ENCODE results near the gene DDX19B. TPM values are rescaled to one million over a fixed set of nuclear protein-coding genes. Genes with fewer than 3 reads are reported as not detected.
A peak's percentile ranks its signal among the peaks of the same experiment; 100 is the strongest.

DDX19B gene
- total and polyA plus RNA-seq, 9 of the 15 experiments (the other 6 are each of a cell fraction or from before 2014, with no cell fraction given) = 7.0 to 32.9 (median 19.3) TPM

GRCh38 chr16:70289229-70290094, 9.5 kb upstream of the DDX19B start, which contains the start of gene AARS1 (continued):
- no peak for TF ChIP-seq HINFP (tag; conservative IDR thresholded peaks at IDR 0.05; ENCODE audit: low read depth)
- peak; percentile 92 for TF ChIP-seq GTF2F1 (IDR thresholded peaks at IDR 0.05; ENCODE audit: low read depth, low read length)
- TF ChIP-seq NEUROD1 (IDR thresholded peaks at IDR 0.05; ENCODE audit: borderline replicate concordance, low read depth, low read length, partially characterized antibody) = peak; percentile 96
- no peak for TF ChIP-seq GMEB1 (CRISPR knock-in tag; IDR thresholded peaks at IDR 0.05)
- TF ChIP-seq E4F1 (CRISPR knock-in tag; IDR thresholded peaks at IDR 0.05; ENCODE audit: borderline replicate concordance) = no peak
- peak in 1 of 2 experiments; percentile 91; a peak in 2 of 4 replicates for TF ChIP-seq HDAC1 (IDR thresholded peaks at IDR 0.05)
- TF ChIP-seq ZNF143 (CRISPR knock-in tag; IDR thresholded peaks at IDR 0.05) = no peak; the same call in 1 of the 2 replicates
- TF ChIP-seq MTF1 (CRISPR knock-in tag; IDR thresholded peaks at IDR 0.05; ENCODE audit: borderline replicate concordance) = no peak
- TF ChIP-seq E2F5 (CRISPR knock-in tag; IDR thresholded peaks at IDR 0.05) = no peak
- no peak for TF ChIP-seq PPARD (CRISPR knock-in tag; IDR thresholded peaks at IDR 0.05)
- TF ChIP-seq POLR2B (IDR thresholded peaks at IDR 0.05; ENCODE audit: low read depth, partially characterized antibody) = peak; percentile 98
- no peak for TF ChIP-seq MYBL2 (IDR thresholded peaks at IDR 0.05; ENCODE audit: low read depth)
- no peak for TF ChIP-seq MYBL2 (CRISPR knock-in tag; IDR thresholded peaks at IDR 0.05; ENCODE audit: borderline replicate concordance)
- TF ChIP-seq PBX2 (CRISPR knock-in tag; IDR thresholded peaks at IDR 0.05; ENCODE audit: low read depth) = peak; percentile 97
- TF ChIP-seq PBX2 (tag; conservative IDR thresholded peaks at IDR 0.05; ENCODE audit: low read depth) = peak; percentile 98

All from K562 (cell line).